ENCODE data around the gene TCF15.

- TF ChIP-seq RCOR1 (IDR thresholded peaks at IDR 0.05; ENCODE audit: insufficient replicate concordance, low read length) (no peak), CTCF (conservative IDR thresholded peaks at IDR 0.05; ENCODE audit: low read depth, low read length) (no peak), USF2 (IDR thresholded peaks at IDR 0.05; ENCODE audit: low read depth, low read length) (no peak), POLR2A (IDR thresholded peaks at IDR 0.05; ENCODE audit: low read depth, low read length) (no peak), CEBPB (IDR thresholded peaks at IDR 0.05; ENCODE audit: low read depth, low read length) (no peak), MXI1 (IDR thresholded peaks at IDR 0.05; ENCODE audit: borderline replicate concordance, low read depth, low read length) (no peak), RFX5 (IDR thresholded peaks at IDR 0.05; ENCODE audit: low read depth, low read length) (no peak)
Observed at GRCh38 chr20:576156-576555, 34.0 kb downstream of the TCF15 start.

All from IMR-90 (cell line).